ENCODE data around the gene CD36. TPM values are rescaled to one million over a fixed set of nuclear protein-coding genes. Genes with fewer than 3 reads are reported as not detected.

CD36 gene
- total RNA-seq, 1 experiment from 2014 or later, result 1.4 TPM

DNA sequence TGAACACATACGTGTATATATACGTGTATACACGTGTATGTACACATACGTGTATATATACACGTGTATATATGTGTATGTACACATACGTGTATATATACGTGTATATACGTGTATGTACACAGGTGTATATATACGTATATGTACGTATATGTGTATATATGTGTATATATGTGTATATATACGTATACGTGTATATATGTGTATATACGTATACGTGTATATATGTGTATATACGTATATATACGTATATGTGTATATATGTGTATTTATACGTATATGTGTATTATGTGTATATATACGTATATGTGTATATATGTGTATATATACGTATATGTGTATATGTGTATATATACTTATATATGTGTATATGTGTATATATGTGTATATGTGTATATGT, 44.3 kb downstream of the CD36 start (continued):
- TF ChIP-seq NFATC4 (CRISPR knock-in tag; IDR thresholded peaks at IDR 0.05), result no peak

DNA sequence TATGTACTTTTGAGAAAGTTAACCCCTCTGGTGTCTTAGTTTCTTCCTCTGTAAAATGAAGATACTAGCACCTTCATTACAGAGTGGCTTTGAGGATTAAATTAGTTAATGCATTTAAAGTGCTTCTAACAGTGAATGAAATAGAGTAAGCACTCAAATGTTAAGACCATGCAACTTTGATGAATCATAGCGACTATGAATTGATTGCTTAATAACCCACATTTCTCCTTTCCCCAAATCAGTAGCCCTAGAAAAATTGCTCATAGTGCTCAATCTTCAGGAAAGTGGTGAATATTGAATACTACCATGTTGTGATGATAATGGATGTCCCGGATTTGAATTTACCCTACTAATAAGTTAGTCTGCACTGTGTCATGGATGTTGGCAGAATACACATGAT, 48.1 kb downstream of the CD36 start:
- H3K4me1 Mint-ChIP-seq, result no peaks in the 10 kb centered on the region
- DNase-seq (ENCODE audit: low spot score) (no peak), ATAC-seq (no peak)
- POLR2A ChIA-PET, result no interaction called here
- H3K27me3 Mint-ChIP-seq (ENCODE audit: low read depth), result peaks cover 3% of the 10 kb centered on the region; the same call in 1 of the 2 replicates
- TF ChIP-seq ELF4 (CRISPR knock-in tag; IDR thresholded peaks at IDR 0.05; ENCODE audit: low read depth), result no peak
- no peak for TF ChIP-seq TEAD1 (CRISPR knock-in tag; IDR thresholded peaks at IDR 0.05)
- peaks cover 23% of the 10 kb centered on the region for H3K9me3 Mint-ChIP-seq
- CTCF ChIA-PET, result no interaction called here
- no peaks in the 10 kb centered on the region for H3K36me3 Mint-ChIP-seq
- no peak overlapping the region for H3K27ac Mint-ChIP-seq
- no peak overlapping the region for H3K4me3 Mint-ChIP-seq

- Mint-ChIP-seq H3K4me3 (no peak overlapping the region), H3K27me3 (ENCODE audit: low read depth) (no peaks in the 10 kb centered on the region), H3K4me1 (peaks cover 3% of the 10 kb centered on the region; the same call in 1 of the 2 replicates), H3K27ac (no peak overlapping the region), H3K36me3 (no peaks in the 10 kb centered on the region), H3K9me3 (peaks cover 8% of the 10 kb centered on the region)
- CTCF ChIA-PET, result interaction anchor here (1.0 kb wide), 1 partner anchor 771 kb away, joined by 4 read pairs; no protein-coding TSS in a partner anchor
- TF ChIP-seq FOXP4 (CRISPR knock-in tag; IDR thresholded peaks at IDR 0.05), result no peak
- TF ChIP-seq, protein P1, sequence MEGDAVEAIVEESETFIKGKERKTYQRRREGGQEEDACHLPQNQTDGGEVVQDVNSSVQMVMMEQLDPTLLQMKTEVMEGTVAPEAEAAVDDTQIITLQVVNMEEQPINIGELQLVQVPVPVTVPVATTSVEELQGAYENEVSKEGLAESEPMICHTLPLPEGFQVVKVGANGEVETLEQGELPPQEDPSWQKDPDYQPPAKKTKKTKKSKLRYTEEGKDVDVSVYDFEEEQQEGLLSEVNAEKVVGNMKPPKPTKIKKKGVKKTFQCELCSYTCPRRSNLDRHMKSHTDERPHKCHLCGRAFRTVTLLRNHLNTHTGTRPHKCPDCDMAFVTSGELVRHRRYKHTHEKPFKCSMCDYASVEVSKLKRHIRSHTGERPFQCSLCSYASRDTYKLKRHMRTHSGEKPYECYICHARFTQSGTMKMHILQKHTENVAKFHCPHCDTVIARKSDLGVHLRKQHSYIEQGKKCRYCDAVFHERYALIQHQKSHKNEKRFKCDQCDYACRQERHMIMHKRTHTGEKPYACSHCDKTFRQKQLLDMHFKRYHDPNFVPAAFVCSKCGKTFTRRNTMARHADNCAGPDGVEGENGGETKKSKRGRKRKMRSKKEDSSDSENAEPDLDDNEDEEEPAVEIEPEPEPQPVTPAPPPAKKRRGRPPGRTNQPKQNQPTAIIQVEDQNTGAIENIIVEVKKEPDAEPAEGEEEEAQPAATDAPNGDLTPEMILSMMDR (IDR thresholded peaks at IDR 0.05), result peak; percentile 53
- DNase-seq (ENCODE audit: low spot score) (no peak), ATAC-seq (no peak)
- POLR2A ChIA-PET, result no interaction called here
These were observed 60.7 kb downstream of the CD36 start for GRCh38 chr7:80699045-80699638.

GRCh38 chr7:80699721-80700256, 61.3 kb downstream of the CD36 start:
- H3K4me1 Mint-ChIP-seq, result peaks cover 3% of the 10 kb centered on the region; the same call in 1 of the 2 replicates
- ChIA-PET CTCF (interaction anchor here (1.0 kb wide), 1 partner anchor 770 kb away, joined by 4 read pairs; no protein-coding TSS in a partner anchor), POLR2A (no interaction called here)
- no peak overlapping the region for H3K4me3 Mint-ChIP-seq
- DNase-seq (ENCODE audit: low spot score) (no peak), ATAC-seq (no peak)
- H3K27ac Mint-ChIP-seq, result no peak overlapping the region
- peaks cover 3% of the 10 kb centered on the region for H3K9me3 Mint-ChIP-seq
- H3K27me3 Mint-ChIP-seq (ENCODE audit: low read depth), result no peaks in the 10 kb centered on the region
- no peaks in the 10 kb centered on the region for H3K36me3 Mint-ChIP-seq
- TF ChIP-seq TEAD1 (CRISPR knock-in tag; IDR thresholded peaks at IDR 0.05), result no peak
- TF ChIP-seq ELF4 (CRISPR knock-in tag; IDR thresholded peaks at IDR 0.05; ENCODE audit: low read depth), result no peak
- no peak for TF ChIP-seq ATF2 (CRISPR knock-in tag; IDR thresholded peaks at IDR 0.05; ENCODE audit: borderline replicate concordance, low read depth)
- no peak for TF ChIP-seq MLX (CRISPR knock-in tag; IDR thresholded peaks at IDR 0.05)
- no peak for TF ChIP-seq ZNF532 (CRISPR knock-in tag; IDR thresholded peaks at IDR 0.05; ENCODE audit: borderline replicate concordance)
- no peak for TF ChIP-seq NR1H2 (CRISPR knock-in tag; IDR thresholded peaks at IDR 0.05)
- TF ChIP-seq EMX1 (CRISPR knock-in tag; IDR thresholded peaks at IDR 0.05), result no peak

Measured in WTC11 (cell line).